ENCODE results near the gene LAMA5. TPM values are rescaled to one million over a fixed set of nuclear protein-coding genes. Genes with fewer than 3 reads are reported as not detected.

Gene LAMA5
- total RNA-seq, 4 donors from 2014 or later: 164 to 427 (median 196) TPM

- 92 to 96% methylated on average over 7 of the region's 7 CpGs for WGBS, 2 donors
- no peak overlapping the region for H3K4me3 ChIP-seq (ENCODE audit: low read depth, poor library complexity, severe bottlenecking)
- intact Hi-C loops (cut with DNase I; ENCODE audit: low total_unique reads): no loop called here
- DNase-seq (ENCODE audit: low spot score in 2 of 2): no peak
- TF ChIP-seq POLR2A (IDR thresholded peaks at IDR 0.05): no peak
- TF ChIP-seq, protein P1, sequence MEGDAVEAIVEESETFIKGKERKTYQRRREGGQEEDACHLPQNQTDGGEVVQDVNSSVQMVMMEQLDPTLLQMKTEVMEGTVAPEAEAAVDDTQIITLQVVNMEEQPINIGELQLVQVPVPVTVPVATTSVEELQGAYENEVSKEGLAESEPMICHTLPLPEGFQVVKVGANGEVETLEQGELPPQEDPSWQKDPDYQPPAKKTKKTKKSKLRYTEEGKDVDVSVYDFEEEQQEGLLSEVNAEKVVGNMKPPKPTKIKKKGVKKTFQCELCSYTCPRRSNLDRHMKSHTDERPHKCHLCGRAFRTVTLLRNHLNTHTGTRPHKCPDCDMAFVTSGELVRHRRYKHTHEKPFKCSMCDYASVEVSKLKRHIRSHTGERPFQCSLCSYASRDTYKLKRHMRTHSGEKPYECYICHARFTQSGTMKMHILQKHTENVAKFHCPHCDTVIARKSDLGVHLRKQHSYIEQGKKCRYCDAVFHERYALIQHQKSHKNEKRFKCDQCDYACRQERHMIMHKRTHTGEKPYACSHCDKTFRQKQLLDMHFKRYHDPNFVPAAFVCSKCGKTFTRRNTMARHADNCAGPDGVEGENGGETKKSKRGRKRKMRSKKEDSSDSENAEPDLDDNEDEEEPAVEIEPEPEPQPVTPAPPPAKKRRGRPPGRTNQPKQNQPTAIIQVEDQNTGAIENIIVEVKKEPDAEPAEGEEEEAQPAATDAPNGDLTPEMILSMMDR (IDR thresholded peaks at IDR 0.05): no peak
Measured at GRCh38 chr20:62282103-62282502, 85.0 kb downstream of the LAMA5 start.

- 93 to 94% methylated on average over 31 of the region's 31 CpGs for WGBS, 2 donors
- intact Hi-C loops (cut with DNase I; ENCODE audit: low total_unique reads): no loop called here
- DNase-seq (ENCODE audit: low spot score in 2 of 2): no peak
- TF ChIP-seq, protein P1 (IDR thresholded peaks at IDR 0.05): no peak
- no peak for TF ChIP-seq POLR2A (IDR thresholded peaks at IDR 0.05)
- no peak overlapping the region for H3K4me3 ChIP-seq (ENCODE audit: low read depth, poor library complexity, severe bottlenecking)
Measured at GRCh38 chr20:62281161-62281933, 85.8 kb downstream of the LAMA5 start.

- TF ChIP-seq POLR2A (IDR thresholded peaks at IDR 0.05): no peak
- TF ChIP-seq, protein P1 (IDR thresholded peaks at IDR 0.05): no peak
- no peak overlapping the region for H3K4me3 ChIP-seq (ENCODE audit: low read depth, poor library complexity, severe bottlenecking)
- intact Hi-C loops (cut with DNase I; ENCODE audit: low total_unique reads): no loop called here
- WGBS, 2 donors: 81 to 82% methylated on average over 4 of the region's 4 CpGs
- DNase-seq (ENCODE audit: low spot score in 2 of 2): no peak
Measured at GRCh38 chr20:62280303-62280702, 86.8 kb downstream of the LAMA5 start.

DNA sequence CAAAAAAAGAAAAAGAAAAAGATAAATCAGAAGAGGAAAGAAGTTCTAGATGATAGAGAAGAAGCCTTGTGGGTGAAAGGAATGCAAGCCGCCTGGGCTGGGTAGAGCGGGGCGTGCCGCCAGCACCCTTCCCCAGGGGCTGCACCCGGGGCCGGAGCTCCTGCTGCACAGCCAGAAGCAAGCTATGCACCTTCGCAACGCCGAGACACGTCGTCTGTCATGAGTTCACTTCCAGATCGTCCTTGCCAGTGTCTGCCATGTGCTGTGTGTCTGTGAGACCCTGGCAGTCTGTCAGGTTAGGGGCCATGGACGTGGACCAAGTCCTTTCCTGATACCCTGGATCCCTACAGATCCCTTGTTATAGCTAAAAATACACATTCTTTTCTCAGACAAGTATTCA, 89.9 kb downstream of the LAMA5 start:
- intact Hi-C loops (cut with DNase I; ENCODE audit: low total_unique reads): no loop called here
- WGBS, 2 donors: 61 to 70% methylated on average over 13 of the region's 13 CpGs
- TF ChIP-seq POLR2A (IDR thresholded peaks at IDR 0.05): no peak
- no peak overlapping the region for H3K4me3 ChIP-seq (ENCODE audit: low read depth, poor library complexity, severe bottlenecking)
- DNase-seq (ENCODE audit: low spot score in 2 of 2): no peak

DNA sequence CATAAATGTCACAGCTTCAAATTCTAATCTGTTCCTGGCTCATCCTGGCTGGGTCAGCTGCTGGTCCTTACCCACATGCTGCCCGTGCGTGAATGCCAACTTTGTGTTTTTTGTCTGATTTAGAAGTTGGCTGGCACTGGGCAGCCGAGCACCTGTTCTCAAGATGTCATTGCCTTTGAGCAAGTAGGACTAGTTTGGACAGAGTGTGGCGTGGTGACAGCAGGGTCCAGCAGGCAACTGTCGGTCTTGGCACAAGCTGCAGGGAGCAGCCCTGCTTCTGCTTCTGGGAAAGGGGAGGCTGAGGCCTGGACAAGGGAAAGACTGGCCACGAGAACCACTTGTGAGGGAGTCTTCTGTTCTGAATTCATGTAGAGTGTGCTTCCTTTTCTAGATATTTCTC, 90.7 kb downstream of the LAMA5 start:
- WGBS, 2 donors: 70 to 93% methylated on average over 6 of the region's 6 CpGs
- DNase-seq (ENCODE audit: low spot score in 2 of 2): no peak
- no peak overlapping the region for H3K4me3 ChIP-seq (ENCODE audit: low read depth, poor library complexity, severe bottlenecking)
- intact Hi-C loops (cut with DNase I; ENCODE audit: low total_unique reads): no loop called here
- TF ChIP-seq POLR2A (IDR thresholded peaks at IDR 0.05): no peak
- TF ChIP-seq, protein P1 (IDR thresholded peaks at IDR 0.05): no peak

DNA sequence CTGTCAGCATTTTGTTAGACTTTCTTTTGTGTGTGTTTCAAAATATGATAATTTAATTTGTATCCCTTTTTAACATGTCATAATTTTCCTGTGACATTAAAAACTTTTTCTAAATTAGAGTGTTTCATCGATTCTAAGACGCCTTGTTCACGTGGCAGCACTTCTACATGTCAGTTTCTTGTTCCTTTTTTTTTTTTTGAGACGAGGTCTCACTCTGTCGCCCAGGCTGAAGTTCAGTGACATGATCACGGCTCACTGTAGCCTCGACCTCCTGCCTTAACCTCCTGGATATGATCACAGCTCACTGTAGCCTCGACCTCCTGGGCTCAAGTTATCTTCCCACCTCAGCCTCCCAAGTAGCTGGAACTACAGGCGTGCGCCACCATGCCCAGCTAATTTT, 91.9 kb downstream of the LAMA5 start:
- TF ChIP-seq POLR2A (IDR thresholded peaks at IDR 0.05): no peak
- TF ChIP-seq, protein P1 (IDR thresholded peaks at IDR 0.05): no peak
- 93% methylated on average over 10 of the region's 10 CpGs for WGBS, 2 donors
- DNase-seq (ENCODE audit: low spot score in 2 of 2): no peak
- intact Hi-C loops (cut with DNase I; ENCODE audit: low total_unique reads): no loop called here
- H3K4me3 ChIP-seq (ENCODE audit: low read depth, poor library complexity, severe bottlenecking): no peak overlapping the region

Measured in lower leg skin (tissue), 4 donors.